Vagina (tissue), 2 donors: Measurements from ENCODE around the gene FAM8A1.

ENCODE experiments used
- POLR2A ChIP-seq, 2 donors: fragments of 450-650 bp; IDR thresholded peaks; one replicate each; pipeline ENCODE4 v1.6.1; 2017; ENCODE audit warnings: antibody characterized with exemption in 2 of 2, mild to moderate bottlenecking in 2 of 2, moderate library complexity in 2 of 2
- TF ChIP-seq, protein P1 (sequence below), 3 experiments: fragments of 450-650 bp in 2 of 3; fragments of 200-600 bp in 1 of 3; sonication (generic) in 1 of 3; IDR thresholded peaks; one replicate each; pipeline ENCODE4 v1.5.1; 2017 to 2019; ENCODE audit warnings: antibody characterized with exemption in 3 of 3, mild to moderate bottlenecking in 2 of 3, moderate library complexity in 2 of 3

- TF ChIP-seq, protein P1, sequence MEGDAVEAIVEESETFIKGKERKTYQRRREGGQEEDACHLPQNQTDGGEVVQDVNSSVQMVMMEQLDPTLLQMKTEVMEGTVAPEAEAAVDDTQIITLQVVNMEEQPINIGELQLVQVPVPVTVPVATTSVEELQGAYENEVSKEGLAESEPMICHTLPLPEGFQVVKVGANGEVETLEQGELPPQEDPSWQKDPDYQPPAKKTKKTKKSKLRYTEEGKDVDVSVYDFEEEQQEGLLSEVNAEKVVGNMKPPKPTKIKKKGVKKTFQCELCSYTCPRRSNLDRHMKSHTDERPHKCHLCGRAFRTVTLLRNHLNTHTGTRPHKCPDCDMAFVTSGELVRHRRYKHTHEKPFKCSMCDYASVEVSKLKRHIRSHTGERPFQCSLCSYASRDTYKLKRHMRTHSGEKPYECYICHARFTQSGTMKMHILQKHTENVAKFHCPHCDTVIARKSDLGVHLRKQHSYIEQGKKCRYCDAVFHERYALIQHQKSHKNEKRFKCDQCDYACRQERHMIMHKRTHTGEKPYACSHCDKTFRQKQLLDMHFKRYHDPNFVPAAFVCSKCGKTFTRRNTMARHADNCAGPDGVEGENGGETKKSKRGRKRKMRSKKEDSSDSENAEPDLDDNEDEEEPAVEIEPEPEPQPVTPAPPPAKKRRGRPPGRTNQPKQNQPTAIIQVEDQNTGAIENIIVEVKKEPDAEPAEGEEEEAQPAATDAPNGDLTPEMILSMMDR (IDR thresholded peaks at IDR 0.05), result no peak
- TF ChIP-seq POLR2A (IDR thresholded peaks at IDR 0.05), result no peak
These were observed 24.3 kb downstream of the FAM8A1 start for GRCh38 chr6:17624396-17624795.
